ENCODE measurements around the gene SRPX2.

SRPX2 gene

GRCh38 chrX:100649550-100650356 is 5.8 kb downstream of the SRPX2 start:
- DNase-seq (ENCODE audit: low read depth in 2 of 2): no peak

- no peak for DNase-seq (ENCODE audit: low read depth in 2 of 2)
These were observed 6.8 kb downstream of the SRPX2 start for GRCh38 chrX:100650841-100651240.

GRCh38 chrX:100652266-100652665 is 8.3 kb downstream of the SRPX2 start:
- DNase-seq (ENCODE audit: low read depth in 2 of 2): no peak

- no peak for DNase-seq (ENCODE audit: low read depth in 2 of 2)
These were observed 10.3 kb downstream of the SRPX2 start for GRCh38 chrX:100654261-100654660.

- DNase-seq (ENCODE audit: low read depth in 2 of 2): no peak
These were observed 15.0 kb downstream of the SRPX2 start for GRCh38 chrX:100658941-100659381.

- no peak for DNase-seq (ENCODE audit: low read depth in 2 of 2)
These were observed 15.6 kb downstream of the SRPX2 start for GRCh38 chrX:100659431-100660137.

GRCh38 chrX:100662170-100662569 is 18.2 kb downstream of the SRPX2 start:
- no peak for DNase-seq (ENCODE audit: low read depth in 2 of 2)

- no peak for DNase-seq (ENCODE audit: low read depth in 2 of 2)
These were observed 18.8 kb downstream of the SRPX2 start for GRCh38 chrX:100662796-100663195.

- no peak for DNase-seq (ENCODE audit: low read depth in 2 of 2)
These were observed 19.6 kb downstream of the SRPX2 start for GRCh38 chrX:100663642-100664041.

- DNase-seq (ENCODE audit: low read depth in 2 of 2): no peak
These were observed 29.0 kb downstream of the SRPX2 start for GRCh38 chrX:100672966-100673365.

- DNase-seq (ENCODE audit: low read depth in 2 of 2): no peak
These were observed 29.5 kb downstream of the SRPX2 start for GRCh38 chrX:100673397-100673953.

GRCh38 chrX:100674705-100675104 is 30.7 kb downstream of the SRPX2 start:
- DNase-seq (ENCODE audit: low read depth in 2 of 2): no peak

- DNase-seq (ENCODE audit: low read depth in 2 of 2): no peak
These were observed 33.7 kb downstream of the SRPX2 start for GRCh38 chrX:100677611-100678181.

- DNase-seq (ENCODE audit: low read depth in 2 of 2): no peak
These were observed 36.8 kb downstream of the SRPX2 start for GRCh38 chrX:100680756-100681155.

GRCh38 chrX:100681599-100681998 is 37.6 kb downstream of the SRPX2 start:
- no peak for DNase-seq (ENCODE audit: low read depth in 2 of 2)

- DNase-seq (ENCODE audit: low read depth in 2 of 2): no peak
These were observed 38.9 kb downstream of the SRPX2 start for GRCh38 chrX:100682939-100683338.

- peak in 1 of 2 donors; percentile 10 for DNase-seq (ENCODE audit: low read depth in 2 of 2)
These were observed 41.4 kb downstream of the SRPX2 start for GRCh38 chrX:100685284-100685996.

GRCh38 chrX:100685997-100686305 is 42.0 kb downstream of the SRPX2 start:
- DNase-seq (ENCODE audit: low read depth in 2 of 2): no peak

- no peak for DNase-seq (ENCODE audit: low read depth in 2 of 2)
These were observed 43.1 kb downstream of the SRPX2 start for GRCh38 chrX:100687128-100687527.

GRCh38 chrX:100687546-100687945 is 43.5 kb downstream of the SRPX2 start:
- DNase-seq (ENCODE audit: low read depth in 2 of 2): no peak

GRCh38 chrX:100695302-100695701 is 51.3 kb downstream of the SRPX2 start:
- DNase-seq (ENCODE audit: low read depth in 2 of 2): no peak

GRCh38 chrX:100695991-100696390 is 52.0 kb downstream of the SRPX2 start:
- no peak for DNase-seq (ENCODE audit: low read depth in 2 of 2)

Measured in stimulated activated CD8-positive, alpha-beta memory T cell treated with anti-CD3 and anti-CD28 coated beads, Interleukin-15, amount 100 ng/mL, for 4 hours (primary cell).